GM18498 (cell line): ENCODE results near the gene TBATA.

Experiments used
- ATAC-seq: cut with Tn5 transposase; IDR thresholded peaks from one replicate; pipeline ENCODE4 v1.9.1; 2021; ENCODE audit warnings: mild to moderate bottlenecking, moderate library complexity; ENCODE audit not compliant: unreplicated experiment

Gene TBATA

DNA sequence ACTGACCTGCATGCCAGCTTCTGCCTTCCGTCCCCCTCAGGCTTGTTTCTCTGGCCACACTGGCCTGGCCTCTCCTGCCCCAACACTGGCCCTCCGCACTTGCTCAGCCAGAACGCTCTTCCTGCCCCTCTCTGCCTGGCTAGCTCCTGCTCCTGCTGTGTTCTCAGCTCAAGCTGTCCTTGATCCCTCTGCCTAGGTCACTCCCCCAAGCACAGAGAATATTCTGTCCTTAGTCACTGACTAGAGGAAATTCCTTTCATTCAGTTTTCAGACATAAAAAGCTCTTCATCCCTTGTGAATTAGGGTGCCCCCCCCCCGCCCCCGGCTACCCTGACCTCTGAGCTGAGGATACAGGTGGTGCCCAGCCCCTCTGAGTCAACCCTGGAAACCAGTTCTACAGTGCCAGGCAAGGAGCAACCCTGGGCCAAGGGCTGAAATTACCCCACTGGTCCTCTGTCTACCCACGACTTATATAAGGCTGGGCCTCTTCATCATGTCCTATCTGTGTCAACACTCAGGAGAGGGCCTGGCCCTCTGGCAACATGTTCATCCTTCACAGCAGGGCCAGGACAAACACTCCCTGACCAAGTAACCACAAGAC, 23.9 kb upstream of the TBATA start:
- ATAC-seq: no peak

DNA sequence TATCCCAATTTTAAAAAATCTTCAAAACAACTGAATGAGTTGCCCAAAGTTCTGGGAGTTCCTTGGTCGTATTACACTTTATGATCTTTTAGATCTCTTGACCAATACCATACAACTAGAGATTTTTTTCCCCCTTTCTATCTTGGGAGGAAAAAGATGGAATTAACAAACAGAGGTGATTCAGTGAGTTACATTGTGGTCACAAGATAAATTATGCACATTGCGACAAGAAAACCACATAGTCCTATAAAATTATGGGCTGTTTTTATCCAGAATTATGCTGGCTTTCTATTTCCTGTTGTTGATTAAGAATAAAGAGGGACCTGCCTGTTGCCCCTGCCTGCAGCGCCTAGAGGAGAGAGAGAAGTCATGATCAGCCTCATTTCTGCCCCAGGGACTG, 22.4 kb upstream of the TBATA start:
- ATAC-seq: no peak

DNA sequence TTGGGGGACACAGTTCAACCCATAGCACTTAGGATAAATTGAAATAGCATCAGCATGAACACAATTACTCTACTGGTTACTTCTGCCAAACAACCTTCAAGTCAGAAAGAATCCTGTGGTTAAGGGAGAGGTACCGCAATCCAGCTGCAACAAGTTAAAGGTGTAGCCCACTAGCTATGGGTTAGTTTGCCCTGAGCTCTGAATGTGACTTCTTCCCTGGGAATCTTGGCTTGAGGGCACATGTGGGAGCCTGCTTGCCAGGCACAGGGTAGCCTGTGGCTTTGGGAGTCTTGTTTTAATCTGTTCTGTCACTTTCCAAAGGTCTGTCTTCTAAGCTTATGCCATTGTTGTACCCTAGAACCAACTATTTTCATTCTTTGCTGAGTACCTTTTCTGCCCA, 21.7 kb upstream of the TBATA start:
- no peak for ATAC-seq

DNA sequence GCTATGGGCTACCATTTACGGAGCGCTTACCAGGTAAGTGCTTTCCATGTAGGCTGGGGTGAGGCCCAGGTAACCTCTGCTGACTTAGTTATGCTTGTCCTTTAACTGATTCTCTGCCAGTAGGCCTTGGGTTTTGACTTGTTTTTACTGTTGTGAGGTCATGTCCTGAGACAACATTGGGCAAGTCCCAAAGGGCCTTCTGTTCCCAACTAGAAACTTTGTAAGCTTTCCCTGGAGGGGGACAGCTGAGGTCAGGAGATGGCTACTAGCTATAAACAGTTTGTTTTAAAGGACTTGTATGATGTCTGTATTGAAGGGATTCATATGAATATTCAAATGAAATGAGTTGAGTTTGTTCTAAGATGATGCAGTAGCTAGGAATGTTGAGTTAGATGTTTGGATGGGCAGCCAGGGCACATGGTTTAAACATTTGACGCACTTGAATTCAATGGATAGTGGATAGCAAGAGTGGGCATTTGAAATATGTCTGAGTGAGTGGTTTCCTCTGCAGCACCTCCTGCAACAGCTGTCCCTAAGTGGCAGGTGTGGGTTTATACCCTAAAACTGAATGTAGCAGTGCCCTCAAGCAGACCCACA, 20.5 kb upstream of the TBATA start:
- ATAC-seq: no peak

DNA sequence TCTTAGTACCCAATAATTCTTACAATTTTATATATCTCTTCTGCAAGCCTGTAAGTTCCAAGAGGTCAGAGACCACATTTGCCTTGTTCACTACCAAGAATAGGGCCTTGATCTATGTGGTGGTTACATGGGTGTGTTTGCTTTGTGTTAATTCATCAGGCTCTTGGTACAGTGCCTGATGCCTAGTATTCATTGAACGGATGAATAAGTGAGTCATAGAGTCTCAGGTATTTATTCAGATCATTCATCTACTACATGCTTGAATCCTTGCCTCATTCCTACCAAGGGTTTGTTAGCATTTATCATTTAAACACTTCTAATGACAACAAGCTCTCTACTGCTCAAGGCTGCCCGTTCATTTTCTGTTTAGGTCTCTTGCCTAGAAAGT, 19.2 kb upstream of the TBATA start:
- no peak for ATAC-seq

DNA sequence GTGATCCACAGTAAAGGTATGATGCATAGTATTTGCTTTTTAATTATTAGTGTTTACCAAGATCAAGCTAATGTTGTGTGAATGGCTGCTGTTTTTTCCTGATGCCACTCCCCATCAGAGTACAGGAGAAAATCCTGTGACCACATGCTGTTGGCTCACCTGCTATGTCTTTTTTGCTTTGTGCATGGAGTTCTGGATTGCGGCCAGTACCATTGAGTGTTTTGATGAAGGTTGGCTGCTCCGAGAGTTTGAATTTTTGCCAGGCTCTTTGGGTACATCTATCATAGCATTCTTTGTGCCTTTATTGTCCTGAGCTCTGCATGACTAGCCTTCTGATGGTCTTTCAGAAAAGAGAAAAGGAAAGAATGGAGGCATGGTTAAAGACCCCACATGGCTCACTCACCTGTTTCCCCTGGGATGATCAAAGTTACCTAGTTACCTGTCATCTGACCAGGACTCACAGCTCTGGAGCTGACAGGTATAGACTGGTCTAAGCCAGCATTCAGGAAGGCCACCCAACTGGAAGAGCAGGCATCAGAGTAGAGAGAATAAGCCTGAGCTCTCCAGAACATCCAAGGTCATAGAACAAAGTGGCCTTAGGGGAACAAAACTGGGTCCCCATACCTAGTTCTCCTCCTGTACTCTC, 18.7 kb upstream of the TBATA start:
- no peak for ATAC-seq

DNA sequence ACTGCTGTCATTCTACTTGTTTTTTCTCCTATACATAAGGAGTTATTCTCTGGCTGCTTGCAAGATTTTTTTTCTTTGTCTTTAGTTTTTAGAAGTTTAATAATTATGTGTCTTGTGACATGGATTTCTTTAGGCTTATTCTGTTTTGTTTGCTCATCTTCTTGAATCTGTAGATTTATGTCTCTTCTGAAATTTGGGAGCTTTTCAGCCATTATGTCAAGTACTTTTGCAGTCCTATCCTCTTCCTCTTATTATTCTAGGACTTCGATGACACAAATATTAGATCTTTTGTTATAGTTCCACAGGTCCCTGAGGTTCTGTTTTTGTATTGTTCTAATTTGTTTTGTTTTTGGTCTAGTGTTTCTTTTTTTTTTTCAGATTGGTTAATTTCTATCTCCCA, 16.7 kb upstream of the TBATA start:
- no peak for ATAC-seq

DNA sequence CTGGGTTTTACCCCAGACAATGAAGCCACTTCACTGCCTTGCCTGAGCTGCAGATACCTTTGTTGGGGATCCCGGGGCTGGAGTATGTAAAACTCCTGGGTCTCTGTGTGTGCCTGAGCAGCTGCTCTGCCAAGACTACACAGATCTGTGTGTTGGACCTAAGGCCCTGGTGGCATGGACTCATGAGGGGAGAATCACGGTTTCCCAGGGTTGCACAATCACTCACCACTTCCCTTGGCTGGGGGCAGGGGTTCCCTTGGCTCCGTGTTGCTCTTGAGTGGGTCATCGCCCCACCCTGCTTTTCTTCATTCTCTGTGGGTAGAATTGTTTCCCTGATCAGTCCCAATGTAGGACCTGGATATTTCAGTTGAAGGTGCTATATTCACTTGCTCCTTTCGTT, 13.9 kb upstream of the TBATA start:
- no peak for ATAC-seq

DNA sequence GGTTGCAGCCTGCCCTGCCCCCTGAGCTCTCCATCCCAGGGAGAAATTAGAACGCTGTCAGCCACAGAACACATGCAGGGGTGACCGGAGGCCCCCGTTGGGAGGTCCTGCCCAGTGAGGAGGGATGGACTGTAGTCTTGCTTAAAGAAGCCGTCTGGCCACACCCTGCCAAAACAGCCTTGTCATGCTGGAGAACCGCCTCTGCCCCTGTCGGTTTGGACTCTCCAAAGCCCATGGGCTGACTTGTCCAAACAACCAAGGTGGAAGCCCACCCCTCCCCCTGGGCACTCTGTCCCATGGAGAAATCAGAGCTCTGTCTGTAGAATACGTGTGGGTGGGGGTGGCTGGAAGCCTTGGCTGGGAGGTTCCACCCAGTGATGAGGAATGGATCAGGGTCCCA, 12.7 kb upstream of the TBATA start:
- ATAC-seq: no peak

DNA sequence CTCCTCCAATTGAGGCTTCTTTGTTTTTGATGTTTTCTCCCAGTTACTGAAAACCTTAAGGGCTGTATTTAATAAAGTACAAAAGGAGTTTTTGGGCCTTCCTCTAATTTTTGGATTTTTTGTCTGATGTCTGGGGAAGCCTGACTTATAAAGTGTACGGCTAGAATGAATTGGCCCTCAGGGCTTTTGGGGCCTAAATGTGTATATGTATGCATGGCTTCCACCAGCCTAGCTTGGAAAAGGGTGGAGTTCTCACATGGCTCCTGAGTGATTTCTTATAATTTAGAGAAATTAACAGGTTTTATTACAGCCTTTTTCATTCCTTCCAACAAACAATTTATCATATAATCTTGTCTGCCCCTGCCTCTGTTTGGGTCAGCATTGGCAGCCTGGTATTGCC, 10.4 kb upstream of the TBATA start:
- ATAC-seq: no peak

DNA sequence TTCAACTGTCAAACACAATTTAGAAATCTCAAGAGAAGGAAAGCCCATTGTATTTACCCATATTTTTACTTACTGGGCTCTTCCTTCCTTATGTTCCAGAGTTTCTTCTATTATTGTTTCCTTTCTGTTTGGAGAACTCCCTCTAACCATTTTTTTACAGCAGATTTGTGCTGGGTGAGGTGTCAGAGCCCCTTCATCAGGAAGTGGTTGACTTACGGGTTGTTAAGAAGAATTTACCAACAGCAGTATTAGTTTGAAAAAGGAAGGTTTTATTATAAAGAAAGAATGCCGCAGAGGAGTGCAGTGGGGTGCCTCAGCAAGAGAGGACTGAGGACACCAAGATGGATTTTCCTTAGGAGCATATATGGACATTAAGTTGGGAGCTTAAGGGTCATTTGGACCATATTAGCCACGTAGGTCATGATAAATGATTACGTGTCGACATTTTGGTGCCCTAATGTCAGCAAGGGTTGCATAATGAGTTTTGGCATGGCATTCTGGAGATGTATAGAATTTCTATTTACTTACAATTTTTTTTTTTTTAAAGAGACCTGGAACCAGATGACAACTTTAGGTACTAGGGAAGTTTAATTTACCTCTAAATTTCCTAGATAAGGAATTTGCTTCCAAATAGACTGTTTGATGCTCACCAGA, 6.3 kb upstream of the TBATA start:
- ATAC-seq: no peak

DNA sequence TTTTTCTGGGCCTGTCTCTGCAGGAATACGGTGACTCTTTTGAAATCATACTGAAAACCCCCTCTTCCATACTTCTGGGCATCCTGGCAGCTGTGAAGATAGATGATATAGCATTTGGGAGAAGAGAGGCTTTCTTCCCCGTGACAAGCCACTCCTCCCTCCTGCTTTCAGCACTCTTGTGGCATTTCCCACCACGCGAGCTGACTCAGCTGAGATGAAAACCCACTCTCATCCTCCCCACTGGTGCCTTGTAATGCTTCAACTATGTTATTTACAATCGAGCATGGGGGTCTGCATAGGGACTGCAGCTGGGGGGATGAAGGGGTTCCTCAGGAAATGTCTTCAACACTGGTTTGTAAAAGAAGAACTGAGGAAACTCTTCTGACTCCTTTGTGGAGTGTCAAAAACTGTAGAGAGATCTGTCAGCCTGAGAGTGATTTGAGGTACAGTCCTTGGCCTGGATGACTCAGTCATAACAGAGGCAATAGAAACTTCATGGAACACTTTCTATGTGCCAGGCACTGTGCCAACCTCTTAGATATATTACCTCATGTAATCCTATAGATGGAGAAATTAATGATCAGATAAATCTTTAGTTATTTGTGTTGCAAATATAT, 1.7 kb upstream of the TBATA start:
- ATAC-seq: no peak

DNA sequence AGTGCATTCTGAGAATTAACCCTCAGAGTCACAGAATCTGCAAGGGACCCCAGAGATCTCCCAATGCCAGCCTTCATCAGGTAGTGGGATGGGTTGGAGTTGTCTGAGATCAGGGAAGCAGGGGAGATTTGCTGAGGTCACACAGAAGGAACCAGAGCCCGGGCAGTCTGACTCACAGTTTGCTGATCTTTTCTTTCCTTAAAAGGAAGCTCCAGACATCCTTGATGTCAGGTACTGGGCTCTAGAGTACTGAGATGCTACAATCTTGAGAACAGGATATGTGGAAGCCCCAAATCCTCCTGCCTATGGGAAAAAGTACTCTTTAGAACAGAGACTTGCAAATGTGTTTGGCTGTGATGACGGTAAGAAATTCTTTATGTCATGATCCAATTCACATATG, 706 bp downstream of the TBATA start:
- no peak for ATAC-seq

DNA sequence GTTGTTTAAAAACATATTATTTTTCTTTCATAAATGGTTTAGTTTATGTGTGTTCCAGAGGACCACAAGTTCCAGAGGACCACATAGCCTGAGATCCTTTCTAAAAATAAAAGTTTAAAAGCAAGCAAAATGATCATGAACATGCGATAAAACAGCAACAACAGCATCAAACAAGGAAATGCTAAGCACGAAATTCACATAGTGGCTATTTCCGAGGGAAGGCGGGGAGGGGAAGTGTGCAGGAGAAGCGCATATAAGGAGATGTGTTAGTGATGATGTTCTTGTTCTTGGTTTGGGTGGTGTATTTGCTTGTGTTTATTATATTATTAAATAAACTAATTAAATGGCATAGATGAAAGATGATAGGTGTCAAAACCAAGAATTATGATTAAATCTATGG, 1.2 kb downstream of the TBATA start:
- no peak for ATAC-seq

DNA sequence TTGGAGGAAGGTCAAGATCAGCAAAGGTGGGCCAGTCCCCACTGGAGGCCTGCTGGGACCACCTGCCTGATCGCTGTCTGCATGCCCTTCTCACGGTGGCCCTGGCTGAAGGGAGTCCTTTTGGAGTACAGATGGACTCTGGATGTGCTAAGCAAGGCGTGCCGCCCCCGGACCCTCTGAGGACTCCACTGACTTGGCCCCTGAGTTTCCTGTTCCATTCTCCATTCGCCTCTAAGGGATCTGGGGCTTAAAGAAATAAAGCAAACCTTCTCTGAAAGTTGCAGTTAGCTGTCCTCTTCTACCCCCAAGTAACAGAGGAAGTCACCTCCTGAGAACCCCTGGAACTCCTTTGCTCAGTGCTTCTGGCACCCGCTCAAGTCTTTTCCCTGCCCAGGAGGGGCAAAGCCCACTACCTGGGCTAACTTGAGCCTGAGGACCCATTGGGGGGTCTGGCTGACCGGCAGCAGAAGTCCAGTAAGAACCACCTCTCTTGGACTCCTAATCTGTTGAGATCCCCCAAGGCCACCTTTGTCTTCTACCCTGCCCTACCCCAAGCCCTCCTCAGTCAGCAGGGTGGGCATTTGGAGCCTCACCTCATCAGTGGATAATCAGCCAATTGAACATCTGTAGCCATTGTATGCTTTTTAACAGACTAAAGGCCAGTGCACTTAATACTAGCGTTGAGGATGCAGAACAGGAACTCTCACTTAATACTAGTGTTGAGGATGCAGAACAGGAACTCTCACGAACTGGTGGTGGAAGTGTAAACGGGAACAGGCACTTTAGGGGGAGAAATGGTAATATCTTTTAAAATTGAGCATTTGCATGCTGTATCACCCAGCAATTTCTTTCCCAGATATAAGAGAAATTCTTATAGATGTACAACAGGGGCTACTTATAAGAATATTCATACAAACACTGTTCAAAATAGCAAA, 2.2 kb downstream of the TBATA start:
- no peak for ATAC-seq

DNA sequence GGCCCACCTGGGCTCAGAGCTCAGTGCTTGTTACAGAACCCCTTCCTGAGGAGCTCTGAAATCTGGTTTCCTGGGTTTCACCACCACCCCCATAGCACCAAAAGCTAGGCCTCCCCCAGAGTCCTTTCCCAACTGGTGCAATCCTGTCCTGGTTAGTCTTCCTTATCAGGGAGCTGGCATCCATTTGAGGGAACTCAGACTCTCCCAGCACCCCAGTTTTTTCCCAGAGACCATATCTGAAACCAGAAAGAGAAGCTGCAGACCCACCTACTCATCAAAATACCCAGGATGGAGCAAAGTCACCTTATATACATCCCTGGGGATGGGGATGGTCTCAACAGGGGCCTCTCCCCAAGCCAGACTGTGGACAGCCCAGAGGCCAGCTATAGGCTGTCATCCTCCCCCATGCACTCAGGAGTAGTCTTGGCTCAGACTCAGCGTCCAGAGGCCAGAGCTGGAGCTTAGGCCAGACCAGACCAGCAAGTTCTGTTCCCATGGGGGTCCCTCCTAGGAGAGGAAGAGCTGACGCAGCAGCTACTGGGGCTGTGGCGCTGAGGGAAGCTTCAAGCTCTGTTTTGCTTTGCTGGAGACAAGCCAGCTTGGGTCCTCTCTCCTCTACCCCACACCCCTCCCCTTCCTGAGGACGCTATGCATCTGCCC, 3.0 kb downstream of the TBATA start:
- ATAC-seq: no peak

DNA sequence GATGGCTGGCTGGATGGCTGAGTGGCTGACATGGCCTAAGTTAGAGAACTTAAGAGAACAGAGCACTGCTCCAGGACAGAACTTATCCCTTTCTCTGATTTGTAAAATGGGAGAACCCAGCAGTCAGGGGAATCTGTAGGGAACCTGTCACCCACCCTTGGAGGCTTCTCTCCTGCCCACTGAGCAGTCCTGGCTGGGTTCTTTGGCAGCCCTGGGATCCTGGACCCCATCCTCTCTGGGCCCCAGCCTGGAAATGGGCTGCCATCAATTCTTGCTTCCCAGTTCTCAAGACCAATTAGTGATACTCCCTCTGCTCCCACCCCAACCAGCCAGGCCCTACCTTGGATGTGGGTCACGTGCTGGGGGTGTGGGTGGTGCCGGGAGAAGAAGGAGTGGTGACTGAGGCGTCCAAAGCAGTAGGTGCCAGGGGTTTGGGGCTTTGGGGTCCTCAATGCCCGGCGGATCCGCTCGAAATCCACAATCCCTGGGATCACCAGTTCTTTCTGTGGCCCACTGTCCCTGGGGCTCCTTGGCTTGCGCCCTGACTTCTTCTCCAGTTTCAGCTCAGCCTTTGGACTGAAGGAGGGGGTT, 3.6 kb downstream of the TBATA start:
- ATAC-seq: no peak

DNA sequence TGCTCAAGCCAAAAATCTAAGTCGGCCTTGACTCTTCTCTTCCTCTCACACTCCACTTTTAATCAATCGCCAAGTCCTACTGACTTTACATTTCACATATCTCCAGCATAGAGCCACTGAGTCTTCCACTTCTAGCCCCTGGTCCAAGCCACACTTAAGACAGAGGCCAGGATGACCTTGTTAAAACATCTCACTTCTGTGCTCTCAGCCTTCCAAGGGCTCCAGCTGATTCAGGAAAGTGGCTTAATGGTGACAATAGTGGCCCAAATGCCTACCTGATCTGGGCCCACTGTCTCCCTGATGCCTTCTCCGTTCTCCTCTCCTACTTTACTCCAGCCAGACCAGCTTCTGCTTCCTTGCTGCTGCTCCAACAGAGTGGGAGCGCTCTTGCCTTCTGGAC, 4.4 kb downstream of the TBATA start:
- no peak for ATAC-seq

DNA sequence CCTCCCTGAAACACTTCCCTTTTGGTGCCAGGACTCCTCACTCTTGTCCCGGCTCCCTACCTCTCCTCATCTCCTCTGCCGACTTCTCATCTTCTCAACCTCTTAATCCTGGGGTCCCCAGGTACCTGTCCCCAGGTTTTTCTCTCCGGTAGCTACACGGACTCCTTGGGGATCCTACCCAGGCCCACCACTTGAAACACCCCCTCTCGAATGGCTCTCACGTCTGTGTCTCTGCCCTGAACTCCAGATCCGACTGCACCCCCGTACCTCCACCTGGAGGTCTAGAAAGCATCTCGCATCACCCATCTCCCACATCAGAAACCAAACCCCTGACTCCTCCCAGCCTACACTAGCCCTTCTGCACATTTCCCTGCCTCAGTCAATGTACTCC, 4.8 kb downstream of the TBATA start:
- no peak for ATAC-seq
